Ureter (tissue), 1 donor: Measurements from ENCODE around the gene NUDT8. TPM values are rescaled to one million over a fixed set of nuclear protein-coding genes. Genes with fewer than 3 reads are reported as not detected.
A peak's percentile ranks its signal among the peaks of the same experiment; 100 is the strongest.
"Not testable (repeated sequence)": the region's sequence is repeated elsewhere in the genome, so short reads cannot be mapped to it uniquely, and the experiment has no call there.

Experiments used
- DNase-seq: peaks from one replicate; pipeline ENCODE4 v3.0.0-alpha.2; 2020; ENCODE audit warnings: low spot score
- total RNA-seq: library from RNA; stranded (reverse); gene quantifications from one replicate; pipeline ENCODE4 v1.2.4, GENCODE V29; 2023
- donor health status: DM: yes; HTN: yes; CAD: no.

The NUDT8 gene
- total RNA-seq, 1 donor from 2014 or later = 6.9 TPM

DNA sequence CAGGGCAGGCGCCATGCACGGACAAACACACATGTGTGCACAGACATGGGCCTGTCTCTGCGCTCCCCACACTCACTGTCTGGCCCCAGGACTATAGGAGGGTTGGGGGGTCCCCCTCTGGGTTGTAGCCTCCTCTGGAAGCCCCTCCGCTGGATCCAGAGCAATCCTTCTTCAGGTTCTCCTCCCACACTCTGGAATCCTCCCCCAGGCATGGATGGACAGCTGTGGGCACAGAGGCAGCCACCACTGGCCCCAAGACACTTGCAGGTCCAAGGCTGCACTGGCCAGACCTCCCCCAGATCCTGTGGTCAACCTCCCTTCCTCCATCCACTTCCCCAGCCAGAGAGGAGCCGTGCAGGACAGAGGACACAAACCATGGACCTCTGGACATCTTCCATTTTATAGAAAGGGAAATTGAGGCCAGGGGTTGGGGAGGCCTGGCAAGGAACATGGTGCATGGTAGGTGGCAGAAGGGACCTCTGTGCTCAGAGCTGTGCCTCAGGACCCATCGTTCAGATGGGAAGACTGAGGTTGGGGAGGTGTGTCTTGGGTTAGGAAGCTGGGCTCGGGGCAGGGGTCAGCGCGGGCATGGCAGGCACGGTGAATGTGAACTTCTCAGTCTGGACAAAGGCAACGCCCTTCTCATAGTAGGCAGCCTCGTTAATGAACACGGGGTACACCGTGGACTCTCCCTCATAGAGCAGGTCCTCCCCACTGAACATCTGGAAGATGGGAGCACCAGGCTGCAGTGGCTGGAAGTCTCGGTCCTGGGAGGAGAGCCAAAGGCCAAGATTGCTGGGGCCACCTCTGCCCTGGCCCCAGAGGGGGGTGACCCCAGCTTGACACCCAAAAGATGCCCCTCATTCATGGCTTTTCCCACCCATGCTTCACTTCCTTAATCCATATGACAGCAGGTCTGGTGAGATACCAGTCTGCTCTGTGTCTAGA lies 12.7 kb upstream of the NUDT8 start:
- DNase-seq = peak; percentile 36

DNA sequence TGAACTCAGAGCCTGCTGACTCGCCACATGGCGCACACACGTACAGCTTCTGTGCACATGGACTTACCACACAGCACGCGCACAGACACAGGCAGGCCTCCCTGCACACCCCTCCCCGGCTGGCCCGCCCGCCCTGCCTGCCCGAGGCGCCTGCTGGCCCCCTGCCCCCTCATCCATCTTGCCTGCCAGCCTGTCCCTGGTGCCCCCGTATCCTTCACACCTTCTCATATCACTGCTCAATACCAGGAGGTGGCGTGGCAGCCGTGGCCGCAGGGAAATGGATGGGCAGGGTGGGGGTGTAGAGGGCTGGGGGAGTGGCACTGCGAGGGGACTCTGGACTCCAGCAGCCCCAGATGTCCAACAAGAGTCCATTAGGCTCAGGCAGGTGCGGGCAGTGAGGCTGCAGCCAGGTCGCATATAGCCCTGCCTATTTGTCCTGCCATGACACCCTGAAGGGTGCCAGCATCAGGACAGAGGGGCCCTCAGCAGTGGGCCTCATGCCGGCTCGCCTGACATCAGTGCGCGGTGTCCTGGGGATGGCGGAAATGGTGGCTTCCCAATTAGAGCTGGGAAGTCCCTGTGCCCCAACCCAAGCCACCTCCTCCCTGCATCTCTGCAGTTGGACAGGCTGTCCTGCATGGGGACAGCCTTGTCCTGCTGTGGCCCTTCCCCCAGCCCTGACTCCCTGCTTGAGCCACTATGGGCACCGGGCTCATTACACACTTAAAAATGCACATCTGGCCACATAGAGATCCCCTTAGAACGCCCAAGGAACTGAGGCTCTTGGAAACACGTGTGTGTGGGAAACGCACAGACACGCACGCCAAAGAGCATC lies 11.8 kb upstream of the NUDT8 start:
- DNase-seq = peak; percentile 41

DNA sequence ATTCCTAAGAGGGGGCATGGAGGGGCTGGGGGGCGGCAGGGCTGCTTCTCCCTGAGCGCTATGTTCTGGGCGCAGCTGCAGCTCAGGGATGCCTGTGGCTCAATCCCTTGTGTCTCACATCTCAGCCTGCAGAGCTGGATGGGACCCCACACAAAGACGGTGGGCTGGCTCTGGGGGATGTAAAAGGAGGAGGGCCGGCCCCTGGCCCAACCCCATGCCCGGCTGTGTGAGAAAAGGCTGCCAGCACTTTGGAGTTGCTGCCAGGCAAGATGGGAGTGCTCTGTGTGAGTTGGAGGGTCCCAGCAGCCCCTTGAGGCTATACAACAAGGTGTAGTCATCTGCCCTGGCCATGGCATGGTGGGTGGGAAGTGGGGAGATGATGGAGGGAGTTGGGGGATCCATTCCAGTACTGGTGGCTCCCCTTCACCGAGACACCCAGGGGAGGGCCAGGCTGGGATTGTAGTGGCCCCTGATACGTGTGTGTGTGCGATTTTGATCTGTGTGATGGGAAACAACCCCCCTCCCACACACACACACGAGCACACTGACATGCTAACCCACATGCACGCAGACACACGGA lies 11.1 kb upstream of the NUDT8 start:
- no peak for DNase-seq

DNA sequence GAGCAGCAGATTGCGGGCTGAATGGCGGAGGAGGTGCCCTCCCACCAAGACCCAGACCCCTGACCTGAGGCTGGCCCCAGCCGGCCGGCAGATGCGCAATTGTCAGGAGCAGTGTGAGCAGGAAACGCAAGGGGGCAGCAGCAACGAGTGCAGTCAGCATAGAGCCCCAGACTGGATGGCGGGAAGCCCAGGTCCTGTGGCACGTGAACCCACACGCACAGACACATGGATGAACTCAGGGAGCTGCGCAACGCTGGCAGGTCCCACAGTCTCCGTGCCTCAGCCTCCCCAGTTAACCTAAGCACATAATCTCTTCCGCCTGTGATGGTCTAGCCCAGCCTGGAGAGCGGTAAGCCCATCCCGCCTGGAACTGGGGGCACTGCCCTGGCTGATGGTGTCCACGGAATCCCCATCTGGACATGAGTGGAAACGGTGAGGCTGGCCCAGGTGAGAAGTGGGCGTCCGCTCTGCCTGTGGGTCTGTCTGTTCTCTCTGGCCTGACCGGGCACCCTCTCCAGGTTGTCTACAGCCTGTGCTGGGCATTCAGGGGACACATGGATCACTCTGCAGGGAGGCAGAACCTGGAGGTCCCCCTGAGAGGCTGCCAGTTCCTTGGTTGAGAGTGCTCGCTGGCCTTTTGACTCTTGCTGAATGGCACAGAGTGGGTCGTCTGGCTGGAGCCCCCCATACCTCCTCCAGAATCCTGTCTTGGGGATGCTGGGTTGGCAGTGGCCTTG lies 10.5 kb upstream of the NUDT8 start:
- DNase-seq = peak; percentile 58

DNA sequence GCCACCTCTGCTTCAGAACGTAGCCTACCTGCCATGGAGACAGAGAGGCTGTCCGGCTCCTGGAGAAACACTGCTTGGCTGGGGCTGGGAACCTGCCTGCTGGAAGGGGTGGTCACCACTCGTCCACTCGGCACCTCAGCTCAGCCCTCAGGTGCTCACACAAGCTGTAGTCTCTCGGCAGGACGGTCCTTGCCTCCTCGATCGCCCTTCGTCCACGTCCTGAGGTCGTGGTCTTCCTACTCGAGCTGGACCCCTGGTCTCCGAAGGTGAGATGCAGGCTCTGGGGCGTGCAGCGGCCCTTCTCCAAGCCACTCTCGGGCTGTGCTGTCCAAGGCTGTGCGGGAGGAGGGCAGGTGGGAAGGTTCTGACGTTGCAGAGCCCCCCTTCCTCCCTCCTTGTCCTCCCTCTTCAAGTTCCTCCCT lies 9.7 kb upstream of the NUDT8 start, which contains the start of gene TBX10:
TBX10 (minus strand) TSS at position 326 of the 422 bp plus-strand sequence; CDS start at position 35, 291 bp downstream.
- DNase-seq = no peak

DNA sequence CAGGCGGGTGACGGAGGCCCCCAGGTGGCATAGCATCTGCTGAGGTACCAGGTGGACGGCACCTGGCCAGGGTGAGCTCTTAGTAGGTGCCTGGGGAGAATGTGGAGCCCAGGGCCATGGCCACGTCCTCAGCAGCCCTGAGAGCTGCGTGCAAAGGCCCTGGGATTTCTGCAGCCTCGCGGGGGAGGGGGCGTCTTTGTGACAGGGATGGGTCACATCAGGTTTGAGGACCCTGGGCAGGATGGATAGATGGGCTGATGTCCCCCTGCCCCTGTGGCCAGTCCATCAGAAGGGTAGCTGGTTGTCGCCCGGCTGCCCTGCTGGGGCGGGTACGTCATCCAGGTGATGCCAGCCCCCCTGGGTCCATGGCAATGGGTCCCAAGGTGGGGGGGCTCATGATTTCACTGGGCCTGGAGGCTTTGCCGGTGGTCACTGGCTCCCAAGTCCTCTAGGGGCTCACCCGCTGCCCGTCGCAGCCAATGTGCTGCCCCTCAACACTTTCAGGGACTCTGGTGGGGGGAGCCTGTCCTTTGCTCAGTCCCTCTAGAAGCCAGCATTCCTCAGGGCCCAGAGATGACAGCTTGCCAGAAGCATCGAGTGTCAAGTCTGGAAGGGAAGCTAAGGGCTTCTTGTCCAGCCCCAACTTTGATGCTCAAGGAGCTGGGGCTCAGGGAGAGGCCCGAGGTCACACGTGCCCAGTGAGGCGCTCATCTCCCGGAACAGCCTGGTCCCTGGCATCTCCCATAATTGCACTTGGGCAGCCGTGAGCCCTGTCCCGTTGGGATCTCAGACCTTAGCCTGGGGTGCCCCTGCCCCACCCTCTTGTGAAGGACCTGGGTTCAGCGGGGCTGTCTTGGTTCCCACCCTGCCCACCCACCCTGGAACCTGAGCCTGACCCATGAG lies 9.0 kb upstream of the NUDT8 start:
- peak; percentile 38 for DNase-seq

DNA sequence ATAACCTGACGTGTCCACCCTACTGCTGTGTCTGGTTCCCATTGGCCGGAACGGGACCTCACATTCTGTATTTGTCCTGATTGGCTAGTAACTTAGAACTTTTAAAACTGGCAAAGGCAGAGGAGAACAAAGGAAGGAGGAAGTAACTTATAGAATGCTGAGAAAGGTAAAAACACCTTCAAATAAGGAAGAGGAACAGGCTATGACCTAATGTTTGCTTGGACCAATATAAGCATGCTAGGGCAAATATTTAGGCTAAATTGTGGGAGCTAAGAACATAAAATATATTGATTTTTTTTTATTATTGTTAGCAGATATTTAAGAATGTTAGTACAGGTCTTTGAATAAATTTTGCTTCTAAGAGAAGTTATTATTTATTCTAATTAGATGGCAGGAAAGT lies 7.7 kb upstream of the NUDT8 start:
- DNase-seq = not testable (repeated sequence)

DNA sequence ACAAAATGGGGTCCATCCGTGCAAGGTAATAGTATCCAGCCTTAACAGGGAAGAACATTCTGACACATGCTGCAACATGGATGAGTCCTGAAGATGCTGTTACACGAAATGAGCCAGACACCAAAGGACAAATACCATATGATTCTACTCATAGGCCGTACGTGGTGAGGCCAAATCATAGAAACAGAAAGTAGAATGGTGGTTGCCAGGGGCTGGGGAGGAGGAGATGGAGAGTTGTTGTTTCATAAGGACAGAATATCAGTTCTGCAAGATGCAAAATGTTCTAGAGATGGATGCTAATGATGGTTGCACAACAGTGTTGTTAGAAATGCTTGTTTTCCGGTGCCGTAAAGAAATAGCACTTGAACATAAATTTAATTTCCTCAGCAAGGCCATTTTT lies 7.2 kb upstream of the NUDT8 start:
- DNase-seq = no peak

DNA sequence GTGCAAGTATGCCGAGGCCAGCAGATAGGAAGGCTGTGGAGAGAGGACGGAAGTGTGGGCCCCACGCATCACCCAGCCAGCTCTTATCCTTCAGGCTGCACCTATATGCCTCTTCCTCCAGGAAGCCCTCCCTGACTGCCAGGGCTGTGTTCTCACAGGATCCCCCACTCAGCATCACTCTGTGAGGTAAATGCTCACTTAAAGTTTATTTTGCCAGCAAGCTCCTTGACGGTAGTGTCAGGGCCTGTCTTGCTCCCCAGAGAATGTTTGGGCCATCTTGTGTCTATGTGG lies 5.4 kb upstream of the NUDT8 start:
- no peak for DNase-seq

DNA sequence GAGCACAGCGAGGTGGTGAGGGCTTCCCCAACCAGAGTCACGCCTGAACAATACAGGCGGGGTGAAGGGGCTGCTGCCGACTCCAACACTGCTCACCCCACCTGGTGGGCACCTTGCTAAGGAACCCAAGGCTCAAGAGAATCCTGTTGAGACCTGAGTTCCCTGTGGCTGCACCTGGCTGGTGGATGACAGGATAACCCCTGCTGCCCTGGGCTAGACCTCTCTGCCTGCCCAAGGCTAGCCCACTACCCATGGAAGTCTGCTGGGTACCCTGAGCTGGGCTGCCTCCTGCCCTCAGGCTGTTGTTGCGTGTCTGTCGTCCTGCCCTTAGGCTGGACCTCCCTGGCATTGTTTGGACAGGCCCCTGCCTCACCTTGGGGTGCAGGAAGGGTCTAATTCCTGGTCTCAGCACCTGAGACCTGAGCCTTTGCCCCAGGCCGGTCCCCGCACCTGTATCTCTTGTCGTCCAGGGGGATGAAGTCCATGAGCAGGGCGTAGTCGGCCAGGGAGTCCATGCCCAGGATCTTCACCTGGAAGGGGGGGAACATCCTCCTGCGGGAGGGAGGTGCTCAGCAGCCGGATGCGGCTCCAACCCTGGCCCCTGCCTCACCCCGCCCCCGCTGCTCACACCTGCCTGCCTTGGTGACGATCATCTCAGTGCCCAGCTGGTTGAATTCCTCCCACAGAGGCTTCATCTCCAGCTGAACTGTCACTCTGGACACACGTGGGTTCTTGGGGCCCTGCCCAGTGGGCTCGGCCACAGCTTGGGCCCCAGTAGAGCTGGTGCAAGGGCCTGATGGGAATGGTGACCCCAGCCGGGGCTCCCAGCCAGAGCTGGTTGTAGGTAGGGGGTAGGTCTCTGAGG lies 4.9 kb upstream of the NUDT8 start:
- no peak for DNase-seq

DNA sequence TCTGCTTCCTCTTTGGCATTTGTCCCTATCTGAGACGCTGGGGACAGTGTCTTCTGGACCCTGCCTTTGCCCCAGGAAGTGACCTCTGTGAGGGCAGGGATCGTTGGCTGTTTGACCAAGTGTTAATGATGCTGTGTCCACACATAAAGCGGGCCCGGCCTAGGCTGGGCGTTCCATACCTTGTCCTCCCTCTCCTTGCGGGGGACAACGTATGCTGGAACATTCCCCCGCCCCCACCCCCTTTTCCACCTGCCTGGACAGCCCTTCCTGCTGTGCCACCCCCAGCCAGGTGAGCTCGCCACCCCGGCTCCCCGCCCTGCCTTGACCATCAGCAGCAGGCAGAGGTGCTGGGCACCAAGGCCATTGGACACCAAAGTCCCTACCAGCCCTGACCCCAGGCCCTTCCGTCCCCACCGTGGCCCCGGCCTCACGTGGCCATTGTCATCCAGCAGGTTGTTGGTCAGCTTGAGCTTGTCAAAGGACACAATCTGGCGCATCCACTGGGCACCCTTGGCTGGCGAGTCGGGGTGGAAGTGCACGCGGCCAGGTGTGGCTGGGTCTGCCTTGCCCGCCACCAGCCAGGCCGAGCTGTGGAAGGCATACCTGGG lies 4.1 kb upstream of the NUDT8 start:
- no peak for DNase-seq

DNA sequence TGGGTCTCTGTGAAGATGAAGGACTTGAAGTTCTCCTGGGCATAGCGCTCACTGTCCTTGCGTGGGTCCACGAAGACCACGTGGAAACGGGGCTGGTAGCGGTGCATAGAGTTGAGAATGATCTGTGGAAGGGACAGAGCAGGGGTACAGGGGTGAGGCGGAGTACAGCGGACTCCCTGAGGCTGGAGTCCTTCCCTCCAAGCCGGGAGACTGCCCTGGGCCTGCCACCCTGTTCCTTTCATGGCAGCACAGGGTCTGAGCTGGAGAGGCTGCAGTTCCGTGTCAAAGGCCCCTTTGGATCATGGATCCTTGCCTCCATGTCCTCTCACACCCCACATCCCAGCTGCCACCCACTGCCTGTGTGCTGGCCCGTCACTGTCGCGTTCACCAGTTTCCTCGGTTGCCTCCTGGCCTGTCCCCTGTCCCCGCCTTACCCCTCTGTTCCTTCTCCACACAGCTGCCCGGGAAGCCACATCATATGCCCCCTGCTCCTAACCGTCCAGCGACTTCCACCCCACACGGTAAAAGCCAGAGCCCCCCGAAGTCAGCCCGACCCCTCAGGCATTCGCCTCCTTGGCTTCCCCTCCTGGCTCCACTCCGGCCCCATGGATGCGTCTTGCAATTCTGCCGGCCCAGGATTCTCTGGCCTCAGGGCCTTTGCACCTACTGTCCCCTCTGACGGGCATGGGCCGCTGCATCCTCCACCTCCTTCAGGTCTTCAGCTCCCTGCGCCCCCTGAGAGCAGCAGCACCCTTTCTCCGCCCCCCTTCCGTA lies 3.4 kb upstream of the NUDT8 start:
- DNase-seq = no peak

DNA sequence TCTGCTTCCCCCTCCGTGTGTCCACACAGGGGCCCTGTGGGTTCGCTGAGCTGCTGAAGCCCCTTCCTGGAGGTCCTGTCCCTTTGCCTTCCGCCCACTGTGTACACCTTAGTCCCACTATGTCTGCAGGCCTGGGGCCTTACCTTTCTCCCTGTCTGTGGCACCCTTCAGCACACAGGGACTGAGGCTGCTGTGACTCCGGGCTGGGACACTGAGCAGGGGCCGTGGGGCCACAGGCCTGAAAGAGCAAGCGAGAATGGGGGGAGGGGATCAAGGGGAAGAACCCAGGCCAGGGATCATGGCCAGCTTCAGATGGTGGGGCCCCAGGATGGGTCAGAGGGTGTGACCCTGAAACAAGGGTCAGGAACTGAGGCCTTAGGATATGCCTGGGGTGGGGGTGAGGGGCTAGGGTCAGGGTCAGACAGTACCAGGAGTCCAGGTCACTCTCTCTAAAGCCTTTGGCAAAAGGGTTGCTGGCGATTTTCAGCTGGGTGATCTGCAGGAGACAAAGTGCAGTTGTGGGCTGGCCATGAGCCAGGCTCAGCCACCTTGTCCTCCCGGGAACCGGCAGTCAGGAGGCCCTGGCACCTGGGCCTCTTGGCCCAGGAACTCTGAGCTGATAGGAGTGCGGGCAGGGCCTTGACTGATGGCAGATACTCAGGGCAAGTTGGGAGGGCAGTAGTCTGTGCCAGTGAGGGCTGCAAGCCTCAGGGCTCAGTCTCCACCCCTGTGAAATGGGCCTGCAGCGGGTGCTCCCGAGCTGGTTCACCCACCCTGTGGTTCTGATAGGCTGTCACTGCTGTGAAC lies 2.6 kb upstream of the NUDT8 start:
- DNase-seq = no peak

DNA sequence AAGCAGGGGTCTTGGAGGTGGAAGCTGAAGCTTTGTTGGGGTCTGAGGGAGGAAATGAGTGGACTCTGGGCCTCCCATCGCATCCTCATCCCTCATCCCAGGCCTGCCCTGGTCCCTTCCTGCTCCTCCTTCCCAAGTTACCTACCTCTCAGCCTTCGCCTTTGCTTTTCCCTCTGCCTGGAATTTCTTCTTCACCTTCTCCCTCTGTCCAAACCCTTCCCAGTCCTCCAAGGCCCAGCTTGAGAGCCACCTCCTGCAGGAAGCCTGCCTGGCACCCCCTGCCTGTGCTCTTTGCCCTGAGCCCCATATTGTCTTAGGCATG lies 2.1 kb upstream of the NUDT8 start:
- DNase-seq = peak; percentile 40

DNA sequence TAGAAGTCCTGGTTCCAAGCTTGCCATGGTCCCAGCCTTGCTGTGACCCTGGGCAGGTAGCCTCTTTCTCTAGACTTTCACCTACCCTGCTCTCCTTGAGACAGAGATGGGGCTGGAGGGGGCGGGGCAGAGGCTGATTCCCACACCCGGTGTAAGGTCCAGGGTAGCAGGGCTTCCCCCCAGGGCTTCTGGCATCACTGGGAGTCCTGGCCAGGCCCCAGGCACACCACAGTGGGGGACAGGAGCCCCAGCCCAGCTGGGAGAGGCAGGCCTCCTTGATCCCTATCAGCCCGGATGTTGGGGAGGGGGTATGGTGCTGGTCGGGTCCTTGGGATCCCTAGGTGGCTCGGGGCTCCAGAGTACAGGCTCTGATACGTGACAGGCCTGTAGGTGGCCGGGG lies 1.7 kb upstream of the NUDT8 start:
- DNase-seq = no peak

DNA sequence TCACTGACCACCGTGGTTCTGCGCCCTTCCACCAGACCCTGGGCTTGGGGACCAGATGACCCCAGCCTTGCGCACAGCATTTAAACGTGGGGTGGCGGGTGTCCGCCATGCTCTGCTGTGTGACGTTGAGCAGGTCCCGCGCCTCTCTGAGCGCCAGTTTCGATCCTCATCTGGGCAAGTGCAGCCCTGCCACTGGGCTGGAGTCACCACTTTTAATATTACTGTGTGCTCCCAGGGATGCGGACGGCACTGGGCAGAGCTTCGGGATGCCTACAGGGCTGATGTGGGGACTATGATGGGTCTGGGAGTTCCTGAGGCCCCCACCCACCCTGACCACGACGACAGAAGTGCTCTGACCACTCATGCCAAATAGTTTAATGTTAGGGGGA lies 1.2 kb upstream of the NUDT8 start:
- no peak for DNase-seq

DNA sequence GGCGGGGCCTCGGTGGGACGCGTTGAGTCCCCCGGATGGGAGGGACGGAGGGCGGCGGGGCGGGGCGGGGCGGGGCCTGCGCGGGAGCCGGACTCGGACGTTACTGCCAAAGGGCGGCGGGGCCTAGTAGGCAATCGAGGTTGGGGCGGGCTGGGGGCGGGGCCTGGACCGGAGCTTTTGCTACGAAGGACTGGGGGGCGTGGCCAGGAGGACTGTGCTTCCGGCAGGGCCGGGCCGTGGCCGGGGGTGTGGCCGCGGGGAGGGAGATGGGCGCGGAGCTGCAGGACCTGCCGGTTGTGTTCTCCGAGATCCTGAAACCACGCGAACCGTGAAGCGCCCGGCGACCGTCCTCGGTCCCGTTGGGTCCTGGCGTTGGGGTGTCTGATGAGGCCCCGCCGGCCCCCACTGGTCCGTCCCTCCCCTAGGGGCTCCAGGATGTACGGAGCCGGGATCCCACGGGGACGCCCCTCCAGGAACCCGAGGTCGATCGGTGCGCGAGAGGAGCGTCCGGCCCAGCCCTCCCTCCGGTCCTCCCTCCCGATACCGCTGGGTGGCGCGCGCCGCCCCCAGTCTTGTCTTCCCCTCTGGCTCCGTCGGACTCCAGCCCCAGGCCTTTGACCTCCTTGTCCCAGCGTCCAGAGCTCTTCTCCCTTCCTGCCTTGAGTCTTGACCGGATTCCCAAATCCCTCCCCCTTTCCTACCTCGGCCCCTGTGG lies 648 bp upstream of the NUDT8 start:
- DNase-seq = peak; percentile 99
